GM21528 (cell line): ENCODE data around the gene ALG1.
"Not testable (repeated sequence)": the region's sequence is repeated elsewhere in the genome, so short reads cannot be mapped to it uniquely, and the experiment has no call there.

Experiments used
- ATAC-seq: cut with Tn5 transposase; IDR thresholded peaks from one replicate; pipeline ENCODE4 v1.9.1; 2021; ENCODE audit warnings: mild to moderate bottlenecking, moderate library complexity; ENCODE audit not compliant: unreplicated experiment, low FRiP score

The ALG1 gene

DNA sequence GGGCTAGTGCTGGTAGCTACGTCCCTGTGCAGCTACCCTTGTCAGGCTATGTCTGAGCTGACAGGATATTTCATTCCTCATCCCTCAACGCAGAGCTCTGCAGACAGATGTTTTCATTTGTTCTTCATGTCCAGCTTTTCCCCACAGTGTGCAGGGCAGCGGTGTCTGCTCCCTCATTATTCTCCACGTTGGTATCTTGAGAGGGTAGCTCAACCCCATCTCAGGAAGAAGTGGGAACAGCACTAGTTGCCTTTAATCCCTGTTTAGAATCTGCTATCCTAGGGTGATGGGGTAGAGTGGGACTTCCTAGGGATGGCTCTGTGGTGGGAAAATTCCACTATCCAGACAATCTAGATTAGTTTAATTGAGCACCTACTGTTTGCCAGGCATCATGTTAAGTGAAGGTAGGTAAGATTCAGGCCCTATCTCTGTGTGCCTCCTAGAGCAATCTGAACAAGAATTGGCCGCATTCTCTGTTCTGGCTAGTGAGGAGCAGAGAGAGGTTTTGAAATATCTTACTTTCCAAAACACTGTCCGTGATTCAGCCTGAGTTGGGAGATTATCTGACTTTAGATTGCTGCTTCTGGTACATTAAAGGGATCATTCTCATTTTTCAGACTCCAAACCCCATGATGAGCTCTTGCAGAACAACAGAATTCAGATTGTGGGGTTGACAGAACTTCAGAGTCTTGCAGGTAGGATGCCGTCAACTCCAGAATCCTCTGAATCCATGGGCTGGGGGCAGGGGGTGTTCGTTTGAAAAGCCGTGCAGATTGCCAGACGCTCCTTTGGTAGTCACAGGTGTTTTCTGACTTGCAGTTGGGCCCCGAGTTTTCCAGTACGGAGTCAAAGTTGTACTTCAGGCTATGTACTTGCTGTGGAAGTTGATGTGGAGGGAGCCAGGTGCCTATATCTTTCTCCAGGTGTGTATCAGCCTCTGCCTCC, 963 bp downstream of the ALG1 start:
- ATAC-seq = peak; percentile 4

DNA sequence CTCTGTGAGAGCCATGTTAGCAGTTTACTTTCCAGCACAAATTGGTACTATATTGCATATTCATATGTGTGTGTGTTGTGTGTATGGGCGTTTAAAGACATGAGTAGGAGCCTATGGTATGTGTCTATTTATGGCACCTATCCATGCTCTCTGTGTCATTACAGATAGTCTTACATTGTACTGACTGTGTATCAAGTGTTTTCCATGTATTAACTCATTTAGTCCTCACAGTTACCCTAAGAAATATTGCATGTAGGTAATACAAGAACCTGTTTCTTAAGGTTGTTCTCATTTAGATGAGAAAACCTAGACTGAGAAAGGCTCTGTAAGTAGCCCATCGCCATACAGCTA, 1.6 kb downstream of the ALG1 start:
- no peak for ATAC-seq

DNA sequence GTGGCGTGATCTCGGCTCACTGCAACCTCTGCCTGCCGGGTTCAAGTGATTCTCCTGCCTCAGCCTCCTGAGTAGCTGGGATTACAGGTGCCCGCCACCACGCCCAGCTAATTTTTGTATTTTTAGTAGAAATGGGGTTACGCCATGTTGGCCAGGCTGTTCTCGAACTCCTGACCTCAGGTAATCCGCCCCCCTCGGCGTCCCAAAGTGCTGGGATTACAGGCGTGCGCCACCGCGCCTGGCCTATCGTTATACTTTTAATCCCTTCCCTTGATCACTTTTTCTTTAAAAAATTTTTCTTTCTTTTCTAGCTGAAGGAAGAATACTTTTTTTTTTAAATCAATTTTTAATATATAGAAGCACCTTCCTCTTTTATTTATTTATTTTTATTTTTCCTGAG, 2.1 kb downstream of the ALG1 start:
- ATAC-seq = not testable (repeated sequence)

DNA sequence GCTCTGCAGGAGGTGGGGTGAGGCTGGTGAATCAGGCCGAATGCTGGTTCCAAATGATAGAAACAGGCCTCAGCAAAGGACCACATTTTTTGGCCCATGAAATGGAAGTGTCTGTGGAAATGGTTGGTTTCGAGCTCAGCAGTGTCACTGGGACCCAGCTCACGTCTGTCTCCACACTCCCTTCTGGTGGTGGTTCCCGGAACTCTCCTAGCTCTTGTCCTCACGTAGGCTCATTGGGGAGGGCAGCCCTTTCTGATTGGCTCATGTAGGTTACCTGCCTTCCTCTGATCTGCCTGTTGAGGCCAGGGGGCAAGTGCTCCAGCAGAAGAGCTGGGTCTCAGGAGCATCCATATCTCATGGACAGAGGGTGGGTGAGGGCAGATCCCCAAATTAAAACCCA, 4.0 kb downstream of the ALG1 start:
- ATAC-seq = no peak

DNA sequence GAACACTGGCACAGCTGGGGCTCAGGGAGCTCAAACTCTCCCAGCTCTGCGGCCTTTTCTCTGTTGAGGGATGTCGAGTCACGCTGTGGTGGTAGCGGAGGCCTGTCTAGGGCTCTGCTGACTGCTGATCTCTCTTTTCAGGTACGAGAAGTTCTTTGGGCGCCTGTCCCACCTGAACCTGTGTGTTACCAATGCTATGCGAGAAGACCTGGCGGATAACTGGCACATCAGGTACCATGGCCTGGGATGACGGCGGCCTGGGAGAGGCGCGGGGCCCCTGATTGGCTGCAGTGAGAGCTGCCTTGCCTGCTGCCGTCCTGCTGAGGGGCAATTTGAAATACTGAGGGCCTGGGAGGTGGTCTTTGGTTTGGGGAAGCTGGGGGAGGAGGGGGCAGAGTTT, 5.7 kb downstream of the ALG1 start:
- no peak for ATAC-seq

DNA sequence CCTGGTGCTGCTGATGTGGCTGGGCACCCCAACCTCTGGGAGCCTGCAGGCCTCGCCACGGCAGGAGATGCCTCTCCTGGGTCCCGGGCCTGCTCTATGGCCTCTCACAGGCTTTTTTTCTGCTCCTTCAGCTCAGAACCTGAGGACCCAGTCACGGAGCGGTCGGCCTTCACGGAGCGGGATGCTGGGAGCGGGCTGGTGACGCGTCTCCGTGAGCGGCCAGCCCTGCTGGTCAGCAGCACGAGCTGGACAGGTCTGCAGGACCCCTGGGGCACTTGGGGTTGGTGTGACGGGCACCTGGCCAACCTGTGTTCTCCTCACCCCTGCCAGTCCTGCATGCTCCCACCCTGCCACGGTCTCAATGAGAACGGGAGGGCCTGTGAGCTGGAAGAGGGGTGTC, 7.0 kb downstream of the ALG1 start:
- no peak for ATAC-seq

DNA sequence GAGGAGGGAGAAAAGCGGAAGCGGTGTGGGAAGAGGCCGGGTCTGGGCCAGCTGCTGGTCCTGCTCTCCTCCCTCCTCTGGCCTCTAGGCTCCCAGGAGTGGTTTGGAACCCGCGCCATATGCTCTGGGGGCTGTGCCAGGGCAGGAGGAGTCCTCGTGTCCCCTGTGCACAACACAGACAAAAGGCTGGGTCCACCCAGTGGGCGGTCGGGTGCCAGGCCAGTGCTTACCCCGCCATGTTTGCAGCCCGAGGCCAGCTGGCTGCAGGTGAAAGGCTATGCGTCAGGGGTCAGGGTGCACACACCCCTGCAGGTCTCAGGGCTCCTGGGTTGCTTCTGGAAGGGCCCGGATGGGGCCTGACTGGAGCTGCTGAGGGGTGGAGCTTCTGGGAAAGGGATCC, 8.8 kb downstream of the ALG1 start:
- ATAC-seq = not testable (repeated sequence)

DNA sequence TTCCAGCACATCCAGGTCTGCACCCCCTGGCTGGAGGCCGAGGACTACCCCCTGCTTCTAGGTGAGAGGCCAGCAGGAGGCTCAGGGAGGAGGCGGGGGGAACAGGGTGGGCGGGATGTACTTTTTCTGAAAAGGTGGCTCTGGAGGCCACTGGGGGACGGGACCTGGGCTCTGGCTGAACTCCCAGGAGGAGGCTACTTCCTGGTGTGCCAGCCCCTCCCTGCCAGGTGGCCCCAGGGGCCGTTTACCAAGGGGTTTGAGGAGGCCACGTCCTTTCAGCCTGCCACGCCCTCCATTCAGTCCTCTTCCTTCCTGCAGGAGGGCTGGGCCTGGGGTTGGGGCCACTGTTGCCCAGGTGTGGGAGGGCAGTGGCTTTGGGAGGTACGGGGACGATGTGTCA, 9.4 kb downstream of the ALG1 start:
- not testable (repeated sequence) for ATAC-seq

DNA sequence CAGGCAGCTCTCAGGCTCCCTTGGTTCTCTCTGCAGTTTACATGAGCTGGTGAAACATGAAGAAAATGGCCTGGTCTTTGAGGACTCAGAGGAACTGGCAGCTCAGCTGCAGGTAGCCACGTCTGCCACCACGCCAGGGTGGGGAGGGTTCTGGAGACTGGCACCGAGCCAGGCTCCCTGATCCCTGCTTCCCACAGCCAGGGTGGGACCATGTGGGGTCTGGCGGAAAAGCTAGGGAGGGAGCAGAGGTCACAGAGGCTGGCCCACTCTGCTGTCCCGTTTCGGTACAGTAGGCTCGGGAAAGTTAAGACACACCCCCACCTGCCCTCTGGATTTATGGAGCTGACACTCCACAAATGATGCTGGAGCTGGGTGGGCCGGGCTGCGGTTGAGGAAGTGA, 12.0 kb downstream of the ALG1 start:
- not testable (repeated sequence) for ATAC-seq

DNA sequence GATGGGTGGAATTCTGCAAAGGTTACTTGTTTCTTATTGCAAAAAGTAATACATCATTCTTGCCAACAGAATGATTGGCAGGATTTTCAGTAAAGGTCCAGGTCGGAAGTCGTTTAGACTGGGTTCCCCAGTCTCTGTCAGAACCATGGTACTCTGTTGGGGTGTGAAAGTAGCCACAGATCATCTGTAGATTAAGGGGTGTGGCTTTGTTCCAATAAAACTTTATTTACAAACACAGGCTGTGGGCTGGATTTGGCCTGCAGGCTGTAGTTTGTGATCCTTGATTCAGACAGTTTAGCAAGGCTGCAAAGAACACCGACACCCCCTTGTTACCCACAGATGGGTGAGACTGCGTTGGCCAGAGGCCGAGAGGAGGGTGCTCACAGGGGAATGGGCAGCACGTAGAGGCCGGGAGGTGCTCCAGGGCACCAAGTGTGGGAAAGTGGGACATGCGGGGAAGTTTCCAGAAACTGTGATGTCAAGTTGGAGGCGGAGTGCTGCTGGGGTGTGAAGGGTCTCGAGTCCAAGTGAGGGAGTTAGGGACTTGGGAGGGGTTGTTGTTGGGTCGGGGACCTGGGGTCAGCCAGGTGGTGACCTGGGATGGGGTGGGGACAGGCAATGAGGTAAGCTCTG, 12.6 kb downstream of the ALG1 start:
- not testable (repeated sequence) for ATAC-seq

DNA sequence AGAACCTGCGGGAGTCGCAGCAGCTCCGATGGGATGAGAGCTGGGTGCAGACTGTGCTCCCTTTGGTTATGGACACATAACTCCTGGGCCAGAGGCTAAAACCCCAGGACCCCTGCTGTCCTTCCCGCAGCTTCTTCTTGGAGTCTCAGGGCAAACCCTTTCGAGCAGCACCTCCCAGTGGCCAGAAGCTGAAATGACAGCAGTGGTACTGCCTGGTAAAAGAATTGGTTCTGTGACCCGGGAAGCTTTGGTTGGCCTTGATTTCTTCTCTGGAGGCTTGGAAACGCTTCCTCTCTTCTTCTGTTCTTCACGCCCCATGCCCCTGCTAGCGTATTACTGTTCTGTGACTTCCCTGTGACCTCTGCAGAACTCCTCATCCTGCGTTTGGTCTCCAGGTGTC, 13.2 kb downstream of the ALG1 start:
- not testable (repeated sequence) for ATAC-seq

DNA sequence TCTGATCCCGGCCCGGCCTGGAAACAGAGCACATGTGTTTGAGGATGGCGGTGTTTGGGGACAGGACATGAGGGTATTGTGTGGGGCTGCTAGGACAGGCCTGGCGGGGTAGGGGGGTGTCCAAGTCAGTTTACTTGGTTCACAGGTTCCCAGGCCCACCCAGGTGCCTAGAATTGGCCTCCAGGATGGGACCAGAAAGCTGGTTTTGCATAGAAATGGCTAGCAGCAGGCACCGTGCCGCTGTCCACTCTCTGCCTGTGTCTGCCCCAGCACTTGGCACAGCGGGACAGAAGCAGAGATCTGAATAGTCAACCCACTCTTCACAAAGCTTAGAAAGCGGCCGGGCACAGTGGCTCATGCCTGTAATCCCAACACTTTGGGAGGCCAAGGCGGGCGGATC, 14.1 kb downstream of the ALG1 start:
- not testable (repeated sequence) for ATAC-seq

DNA sequence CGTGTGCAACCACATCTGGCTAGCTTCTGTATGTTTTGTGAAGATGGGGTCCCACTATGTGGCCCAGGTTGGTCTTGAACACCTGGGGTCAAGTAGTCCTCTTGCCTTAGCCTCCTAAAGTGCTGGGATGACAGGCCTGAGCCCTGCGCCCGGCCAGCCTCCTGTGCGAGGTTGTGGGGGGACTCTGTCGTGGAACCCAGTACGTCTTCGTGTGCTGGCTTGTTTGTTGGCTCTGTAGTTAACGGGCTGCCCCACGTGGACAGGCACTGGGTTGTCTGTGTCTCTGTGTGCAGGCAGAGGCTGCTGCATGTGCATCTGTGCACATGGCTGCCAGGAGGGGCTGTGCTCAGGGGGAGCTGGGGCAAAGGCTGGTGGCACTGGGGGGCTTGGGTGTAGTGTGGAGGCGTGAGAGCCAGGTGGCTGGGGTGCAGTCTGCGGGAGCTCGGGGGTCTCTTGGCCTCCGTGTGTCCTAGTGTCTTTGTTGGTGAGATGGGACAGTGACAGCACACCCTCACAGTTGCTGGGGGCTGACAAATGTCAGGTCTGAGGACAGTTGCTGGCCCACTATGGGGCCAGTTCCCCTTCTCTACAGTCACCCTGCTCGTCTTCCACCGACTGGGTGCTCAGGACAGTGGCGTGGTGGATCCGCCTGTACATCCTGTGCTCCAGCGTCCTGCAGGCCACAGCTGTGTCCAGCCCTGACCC, 16.6 kb downstream of the ALG1 start:
- ATAC-seq = not testable (repeated sequence)

DNA sequence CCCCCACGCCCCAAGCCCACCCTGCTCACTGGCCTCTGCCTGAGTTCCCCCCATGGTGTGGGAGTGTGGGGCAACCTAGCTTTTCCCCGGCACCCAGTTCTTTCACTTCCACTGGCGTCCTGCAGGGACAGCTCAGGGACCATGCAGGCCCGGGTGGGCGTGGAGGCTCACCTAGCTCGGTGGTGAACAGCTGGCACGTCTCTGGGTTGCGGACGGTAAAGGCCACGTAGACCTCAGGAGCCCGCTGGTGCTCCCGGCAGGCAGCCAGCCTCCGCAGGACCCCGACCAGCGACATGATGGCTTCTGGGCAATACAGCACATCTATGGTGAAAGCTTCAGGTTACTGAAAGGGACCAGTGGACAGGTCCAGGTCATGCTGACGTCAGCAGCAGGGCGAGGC, 17.3 kb downstream of the ALG1 start:
- not testable (repeated sequence) for ATAC-seq

DNA sequence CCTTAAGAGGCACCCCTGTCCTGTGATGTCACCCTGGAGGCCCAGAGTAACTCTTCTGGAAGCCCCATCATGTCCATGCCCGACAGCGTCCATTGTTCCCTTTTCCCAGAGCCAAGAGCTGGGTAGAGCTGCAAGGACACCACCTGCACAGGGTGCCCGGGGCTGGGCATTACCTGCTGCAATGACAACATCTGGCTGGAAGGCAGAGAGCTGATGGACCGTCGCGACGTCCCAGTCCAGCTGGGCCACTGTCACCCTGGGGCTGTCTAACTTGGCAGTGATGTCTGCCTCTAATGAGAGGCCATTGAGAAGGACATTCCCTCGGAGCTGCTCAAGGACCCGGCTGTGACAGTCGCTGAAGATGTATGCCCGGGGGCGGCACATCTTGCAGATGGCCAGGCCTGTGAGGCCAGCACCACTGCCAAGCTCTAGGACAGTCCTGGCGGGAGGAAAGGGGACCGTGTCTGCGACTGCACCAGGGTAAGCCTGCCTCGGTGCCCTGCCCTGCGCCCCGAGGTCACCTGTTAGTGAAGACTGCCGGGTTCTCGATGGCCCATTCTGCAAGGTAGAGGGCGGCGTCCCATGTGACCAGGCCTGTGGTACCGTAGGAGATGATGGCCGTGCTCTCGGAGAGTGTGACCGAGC, 18.4 kb downstream of the ALG1 start:
- not testable (repeated sequence) for ATAC-seq

DNA sequence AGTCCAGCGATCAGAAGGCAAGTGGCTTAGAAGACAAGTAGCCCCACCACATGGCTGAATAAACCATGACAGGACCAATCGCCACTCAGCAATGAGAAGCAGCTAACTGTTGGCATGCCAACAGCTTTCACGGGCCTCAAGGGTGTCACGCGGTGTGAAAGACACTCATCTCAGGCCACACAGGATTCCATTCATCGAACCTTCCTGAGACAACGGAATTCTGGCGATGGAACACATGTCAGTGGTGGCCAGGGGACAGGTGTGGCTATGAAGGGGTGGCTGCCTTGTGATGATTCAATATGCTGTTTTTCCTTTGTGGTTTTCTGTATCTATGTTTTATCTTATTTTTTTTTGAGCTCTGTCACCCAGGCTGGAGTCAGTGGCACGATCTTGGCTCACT, 18.9 kb downstream of the ALG1 start:
- ATAC-seq = not testable (repeated sequence)

DNA sequence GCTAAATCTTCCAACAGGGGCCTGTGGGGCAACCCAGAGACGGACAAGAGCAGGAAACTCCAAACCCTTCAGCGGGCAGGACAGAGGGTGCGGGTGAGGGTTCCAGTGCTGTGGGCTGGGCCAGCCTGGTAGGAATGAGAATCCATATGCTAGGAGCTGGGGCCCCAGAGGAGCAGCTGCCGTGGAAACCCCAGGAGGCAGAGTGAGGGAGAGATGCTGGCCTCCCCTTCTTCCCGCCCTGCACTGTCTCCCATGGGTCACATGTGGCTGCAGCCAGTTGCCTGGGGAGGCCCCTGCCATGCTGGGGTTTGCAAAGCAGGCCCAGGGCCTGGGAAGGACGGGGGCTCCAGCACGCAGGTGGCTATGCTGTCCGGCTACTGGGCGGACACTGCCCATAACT, 21.4 kb downstream of the ALG1 start:
- ATAC-seq = not testable (repeated sequence)

DNA sequence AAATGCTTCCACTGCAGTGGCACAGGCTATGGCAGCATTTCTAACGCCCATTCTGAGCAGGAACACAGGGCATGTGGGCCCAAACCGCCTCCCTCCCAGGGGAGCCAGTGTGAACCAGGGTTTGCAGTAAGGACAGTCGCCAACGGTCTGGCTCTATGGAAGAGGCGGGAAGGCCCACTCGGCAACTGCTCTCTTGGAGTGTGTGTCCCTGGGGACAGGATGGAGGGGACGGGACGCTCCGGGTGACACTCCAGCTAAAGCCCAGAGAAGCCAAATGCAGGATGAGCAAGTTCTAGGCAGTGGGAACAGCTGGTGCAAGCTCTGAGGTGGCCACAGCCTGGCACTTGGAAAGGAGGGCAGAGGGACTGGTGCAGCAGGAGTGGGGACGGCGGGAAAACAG, 22.1 kb downstream of the ALG1 start:
- not testable (repeated sequence) for ATAC-seq

DNA sequence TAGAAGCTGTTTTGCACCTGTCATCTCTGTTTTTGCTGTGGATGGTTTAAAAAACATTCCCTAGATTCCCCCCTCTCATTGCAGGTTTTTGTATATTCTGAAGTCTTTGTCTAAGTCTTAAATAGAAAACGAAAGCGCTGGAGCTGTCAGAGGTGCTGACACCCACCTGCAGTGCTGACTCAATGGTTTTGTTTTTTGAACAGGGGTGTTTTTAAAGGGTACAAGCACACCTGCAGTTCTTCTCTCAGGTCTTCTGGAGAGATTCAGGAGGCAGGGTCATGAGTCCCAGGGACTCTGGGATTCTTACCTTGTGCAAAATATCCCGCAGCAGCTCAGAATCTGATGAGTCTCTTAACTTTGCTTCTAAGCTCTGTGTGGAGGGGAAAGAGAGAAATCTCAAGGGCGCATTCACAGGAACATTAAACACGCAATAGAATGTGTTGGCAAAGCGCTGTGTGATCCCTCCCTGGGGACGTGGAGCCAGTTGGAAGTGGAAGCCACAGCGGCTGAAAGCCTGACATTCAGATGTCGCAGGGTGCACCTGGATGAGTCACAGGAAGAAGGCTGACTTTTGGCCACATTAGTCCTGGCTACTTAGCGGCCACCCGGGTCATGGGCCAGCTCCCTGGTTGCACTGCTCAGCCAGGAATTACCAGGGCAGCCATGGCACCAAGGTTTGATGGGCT, 23.6 kb downstream of the ALG1 start:
- not testable (repeated sequence) for ATAC-seq

DNA sequence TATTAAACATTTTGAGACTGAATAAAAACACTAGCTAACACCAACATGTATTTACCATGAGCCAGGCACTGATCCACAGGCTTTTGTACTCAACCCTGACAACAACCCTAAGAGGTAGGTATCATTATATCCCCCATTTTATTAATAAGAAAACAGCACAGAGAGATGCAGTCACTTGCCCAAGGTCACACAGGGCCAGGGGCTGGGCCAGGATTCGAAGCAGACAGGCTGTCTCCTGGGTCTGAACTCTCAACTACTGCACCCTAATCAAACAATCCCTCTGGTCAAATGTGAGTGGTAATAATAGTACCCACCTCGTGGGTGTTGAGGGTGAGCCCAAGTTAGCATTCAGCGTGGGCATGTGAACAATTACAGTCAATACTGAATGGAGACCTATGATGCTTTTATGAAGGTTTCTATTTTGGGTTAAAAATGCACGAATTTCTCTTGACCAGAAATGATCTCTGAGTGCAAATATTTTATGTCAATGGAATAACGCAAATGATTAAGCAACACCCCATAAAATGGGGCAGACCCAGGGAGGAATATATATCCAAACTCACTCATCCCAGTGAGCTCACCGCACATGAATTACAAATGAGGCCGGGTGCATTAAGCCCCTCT, 24.9 kb downstream of the ALG1 start:
- ATAC-seq = not testable (repeated sequence)
